Measurements from ENCODE around the gene KCNMA1. TPM values are rescaled to one million over a fixed set of nuclear protein-coding genes. Genes with fewer than 3 reads are reported as not detected.

The KCNMA1 gene
- total and polyA plus RNA-seq, 2 donors (not counting 1 experiment from before 2014, with no cell fraction given): 0.82 to 3.1 TPM

DNA sequence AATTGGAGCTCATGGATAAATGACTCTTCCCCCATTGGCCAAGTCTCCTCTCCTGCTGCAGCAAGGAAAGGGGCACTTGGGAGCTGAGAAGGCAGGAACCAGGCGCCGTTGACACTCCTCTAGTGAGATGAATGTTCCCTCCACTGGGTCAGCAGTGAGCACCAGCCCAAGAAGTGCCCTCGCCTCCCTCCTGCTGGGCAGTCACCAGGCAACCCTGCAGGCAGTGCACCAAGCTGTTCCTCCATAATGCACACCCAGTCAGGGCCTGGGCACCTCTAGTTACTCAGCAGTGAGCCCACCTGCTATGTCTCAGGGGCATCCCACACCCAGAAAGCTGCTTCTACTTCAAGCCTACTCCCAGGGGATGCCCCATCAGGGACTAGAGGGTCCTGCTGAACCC lies 84.3 kb downstream of the KCNMA1 start:
- Histone ChIP-seq H3K79me2 (ENCODE audit: control insufficient read depth, insufficient read depth, low read length) (no peaks in the 10 kb centered on the region), H3K36me3 (replicated peaks in 1 of 2; ENCODE audit: control extremely low read depth in 1 of 2, control insufficient read depth in 1 of 2, extremely low read depth in 1 of 2, insufficient read depth in 2 of 2, low read length in 1 of 2) (no peaks in the 10 kb centered on the region), H3K27ac (ENCODE audit: low read length in 2 of 2) (no peak overlapping the region), H3K4me2 (replicated peaks; ENCODE audit: low read depth, low read length, poor library complexity, severe bottlenecking) (no peak overlapping the region), H3K4me1 (ENCODE audit: control insufficient read depth in 2 of 2, insufficient read depth in 2 of 2, low read length in 2 of 2) (no peaks in the 10 kb centered on the region), H4K20me1 (ENCODE audit: control insufficient read depth, insufficient read depth, low read length, poor library complexity, severe bottlenecking) (no peaks in the 10 kb centered on the region), H3K9ac (ENCODE audit: low read length) (no peak overlapping the region), H2AFZ (ENCODE audit: insufficient read depth, low read depth, low read length, poor library complexity, severe bottlenecking) (no peak overlapping the region), H3K9me3 (ENCODE audit: control extremely low read depth in 1 of 3, control insufficient read depth in 2 of 3, insufficient read depth in 1 of 3, low read length in 2 of 3) (no peaks in the 10 kb centered on the region), H3K4me3 (ENCODE audit: control extremely low read depth in 1 of 5, extremely low read depth in 1 of 5, insufficient read depth in 1 of 5, low read depth in 2 of 5, low read length in 4 of 5) (no peak overlapping the region), H3K27me3 (replicated peaks in 1 of 4; ENCODE audit: control extremely low read depth in 1 of 4, control insufficient read depth in 3 of 4, insufficient read depth in 4 of 4, low read length in 3 of 4) (no peaks in the 10 kb centered on the region)
- no peaks in the 10 kb centered on the region for H3K4me1 Mint-ChIP-seq
- 98% methylated on average over 3 of the region's 3 CpGs for WGBS (ENCODE audit: insufficient coverage)
- ATAC-seq (ENCODE audit: low read depth): no peak
- H3K27ac Mint-ChIP-seq: no peak overlapping the region
- no peaks in the 10 kb centered on the region for H3K9me3 Mint-ChIP-seq (ENCODE audit: insufficient read depth)
- ChIA-PET POLR2A (no interaction called here), CTCF (no interaction called here)
- H3K4me3 Mint-ChIP-seq: no peak overlapping the region
- TF ChIP-seq, protein P1, sequence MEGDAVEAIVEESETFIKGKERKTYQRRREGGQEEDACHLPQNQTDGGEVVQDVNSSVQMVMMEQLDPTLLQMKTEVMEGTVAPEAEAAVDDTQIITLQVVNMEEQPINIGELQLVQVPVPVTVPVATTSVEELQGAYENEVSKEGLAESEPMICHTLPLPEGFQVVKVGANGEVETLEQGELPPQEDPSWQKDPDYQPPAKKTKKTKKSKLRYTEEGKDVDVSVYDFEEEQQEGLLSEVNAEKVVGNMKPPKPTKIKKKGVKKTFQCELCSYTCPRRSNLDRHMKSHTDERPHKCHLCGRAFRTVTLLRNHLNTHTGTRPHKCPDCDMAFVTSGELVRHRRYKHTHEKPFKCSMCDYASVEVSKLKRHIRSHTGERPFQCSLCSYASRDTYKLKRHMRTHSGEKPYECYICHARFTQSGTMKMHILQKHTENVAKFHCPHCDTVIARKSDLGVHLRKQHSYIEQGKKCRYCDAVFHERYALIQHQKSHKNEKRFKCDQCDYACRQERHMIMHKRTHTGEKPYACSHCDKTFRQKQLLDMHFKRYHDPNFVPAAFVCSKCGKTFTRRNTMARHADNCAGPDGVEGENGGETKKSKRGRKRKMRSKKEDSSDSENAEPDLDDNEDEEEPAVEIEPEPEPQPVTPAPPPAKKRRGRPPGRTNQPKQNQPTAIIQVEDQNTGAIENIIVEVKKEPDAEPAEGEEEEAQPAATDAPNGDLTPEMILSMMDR (IDR thresholded peaks at IDR 0.05): no peak
- TF ChIP-seq EZH2 (IDR thresholded peaks at IDR 0.05; ENCODE audit: borderline replicate concordance, insufficient read depth, low read depth, low read length, poor library complexity, severe bottlenecking): no peak
- no peak for DNase-seq
- intact Hi-C loops (cut with micrococcal nuclease): no loop called here
- H3K27me3 Mint-ChIP-seq: peaks cover 9% of the 10 kb centered on the region

DNA sequence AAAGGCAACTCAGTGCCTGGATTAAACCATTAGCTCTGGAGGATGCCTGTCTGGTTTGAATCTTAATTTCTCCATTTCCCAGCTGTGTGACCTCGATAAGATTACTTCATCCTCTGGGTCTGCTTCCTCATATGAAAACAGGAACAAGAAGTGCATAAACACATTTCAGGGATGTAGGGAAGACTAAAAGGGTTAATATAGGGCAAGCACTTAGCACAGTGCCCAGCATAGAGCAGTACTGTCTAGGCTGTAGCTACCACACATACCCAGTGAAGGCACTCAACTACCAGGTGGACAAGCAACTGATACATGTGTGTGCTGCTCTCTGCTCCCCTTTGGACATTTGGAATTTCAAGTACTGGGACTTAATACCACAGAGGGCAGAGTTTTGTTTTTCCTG lies 85.4 kb downstream of the KCNMA1 start:
- ATAC-seq (ENCODE audit: low read depth): no peak
- Histone ChIP-seq H3K36me3 (replicated peaks in 1 of 2; ENCODE audit: control extremely low read depth in 1 of 2, control insufficient read depth in 1 of 2, extremely low read depth in 1 of 2, insufficient read depth in 2 of 2, low read length in 1 of 2) (no peaks in the 10 kb centered on the region), H3K4me3 (ENCODE audit: control extremely low read depth in 1 of 5, extremely low read depth in 1 of 5, insufficient read depth in 1 of 5, low read depth in 2 of 5, low read length in 4 of 5) (no peak overlapping the region), H3K4me2 (replicated peaks; ENCODE audit: low read depth, low read length, poor library complexity, severe bottlenecking) (no peak overlapping the region), H3K27ac (ENCODE audit: low read length in 2 of 2) (no peak overlapping the region), H3K79me2 (ENCODE audit: control insufficient read depth, insufficient read depth, low read length) (no peaks in the 10 kb centered on the region), H3K9me3 (ENCODE audit: control extremely low read depth in 1 of 3, control insufficient read depth in 2 of 3, insufficient read depth in 1 of 3, low read length in 2 of 3) (no peaks in the 10 kb centered on the region), H4K20me1 (ENCODE audit: control insufficient read depth, insufficient read depth, low read length, poor library complexity, severe bottlenecking) (no peaks in the 10 kb centered on the region), H3K9ac (ENCODE audit: low read length) (no peak overlapping the region), H3K4me1 (ENCODE audit: control insufficient read depth in 2 of 2, insufficient read depth in 2 of 2, low read length in 2 of 2) (no peaks in the 10 kb centered on the region), H2AFZ (ENCODE audit: insufficient read depth, low read depth, low read length, poor library complexity, severe bottlenecking) (no peak overlapping the region), H3K27me3 (replicated peaks in 1 of 4; ENCODE audit: control extremely low read depth in 1 of 4, control insufficient read depth in 3 of 4, insufficient read depth in 4 of 4, low read length in 3 of 4) (no peaks in the 10 kb centered on the region)
- intact Hi-C loops (cut with micrococcal nuclease): no loop called here
- ChIA-PET POLR2A (no interaction called here), CTCF (no interaction called here)
- Mint-ChIP-seq H3K27me3 (peaks cover 9% of the 10 kb centered on the region), H3K4me3 (no peak overlapping the region), H3K4me1 (no peaks in the 10 kb centered on the region), H3K27ac (no peak overlapping the region), H3K9me3 (ENCODE audit: insufficient read depth) (no peaks in the 10 kb centered on the region)
- WGBS (ENCODE audit: insufficient coverage): no CpG with 5 or more reads among the region's 1 CpG
- no peak for TF ChIP-seq EZH2 (IDR thresholded peaks at IDR 0.05; ENCODE audit: borderline replicate concordance, insufficient read depth, low read depth, low read length, poor library complexity, severe bottlenecking)
- TF ChIP-seq, protein P1 (IDR thresholded peaks at IDR 0.05): no peak
- DNase-seq: no peak

All from B cell (primary cell).